NOMO-1 (cell line): ENCODE measurements around the gene RALGAPB.
"Not testable (repeated sequence)": the region's sequence is repeated elsewhere in the genome, so short reads cannot be mapped to it uniquely, and the experiment has no call there.

Source experiments
- DNase-seq, 2 experiments: peaks; one replicate each; lab custom pipeline; 2025; ENCODE audit not compliant: unreplicated experiment in 2 of 2; lab: John Stamatoyannopoulos, UW

The RALGAPB gene

GRCh38 chr20:38479596-38479995 is 7.0 kb downstream of the RALGAPB start:
- DNase-seq: no peak

- no peak for DNase-seq
These were observed 12.4 kb downstream of the RALGAPB start for GRCh38 chr20:38485041-38485440.

- no peak for DNase-seq
These were observed 16.5 kb downstream of the RALGAPB start for GRCh38 chr20:38489181-38489580.

GRCh38 chr20:38497246-38497935 is 24.7 kb downstream of the RALGAPB start:
- DNase-seq: no peak

GRCh38 chr20:38498909-38499308 is 26.3 kb downstream of the RALGAPB start:
- no peak for DNase-seq

GRCh38 chr20:38499366-38499765 is 26.7 kb downstream of the RALGAPB start:
- DNase-seq: no peak

- no peak for DNase-seq
These were observed 29.3 kb downstream of the RALGAPB start for GRCh38 chr20:38501858-38502436.

GRCh38 chr20:38504368-38505090 is 31.9 kb downstream of the RALGAPB start:
- DNase-seq: no peak

- DNase-seq: no peak
These were observed 32.4 kb downstream of the RALGAPB start for GRCh38 chr20:38505091-38505455.

- not testable (repeated sequence) for DNase-seq
These were observed 39.1 kb downstream of the RALGAPB start for GRCh38 chr20:38511726-38512125.

GRCh38 chr20:38514185-38514584 is 41.5 kb downstream of the RALGAPB start:
- no peak for DNase-seq

- no peak for DNase-seq
These were observed 42.3 kb downstream of the RALGAPB start for GRCh38 chr20:38514947-38515346.

GRCh38 chr20:38515631-38516030 is 43.0 kb downstream of the RALGAPB start:
- no peak for DNase-seq

GRCh38 chr20:38519426-38519825 is 46.8 kb downstream of the RALGAPB start:
- no peak for DNase-seq

GRCh38 chr20:38520261-38520660 is 47.6 kb downstream of the RALGAPB start:
- no peak for DNase-seq

GRCh38 chr20:38523697-38524096 is 51.1 kb downstream of the RALGAPB start:
- DNase-seq: no peak

- no peak for DNase-seq
These were observed 55.5 kb downstream of the RALGAPB start for GRCh38 chr20:38528167-38528566.

GRCh38 chr20:38531021-38531420 is 58.4 kb downstream of the RALGAPB start:
- no peak for DNase-seq

GRCh38 chr20:38534756-38535155 is 62.1 kb downstream of the RALGAPB start:
- no peak for DNase-seq

GRCh38 chr20:38536310-38536709 is 63.7 kb downstream of the RALGAPB start:
- no peak for DNase-seq

- no peak for DNase-seq
These were observed 64.5 kb downstream of the RALGAPB start for GRCh38 chr20:38537176-38537575.

GRCh38 chr20:38538789-38539188 is 66.1 kb downstream of the RALGAPB start:
- no peak for DNase-seq
